Stromal cell of bone marrow (primary cell): Measurements from ENCODE around the gene HHAT.
"Not testable (repeated sequence)": the region's sequence is repeated elsewhere in the genome, so short reads cannot be mapped to it uniquely, and the experiment has no call there.

Experiments
- DNase-seq: peaks from one replicate; pipeline ENCODE4 v3.0.0-alpha.2; 2012; ENCODE audit warnings: low read depth

HHAT gene

DNA sequence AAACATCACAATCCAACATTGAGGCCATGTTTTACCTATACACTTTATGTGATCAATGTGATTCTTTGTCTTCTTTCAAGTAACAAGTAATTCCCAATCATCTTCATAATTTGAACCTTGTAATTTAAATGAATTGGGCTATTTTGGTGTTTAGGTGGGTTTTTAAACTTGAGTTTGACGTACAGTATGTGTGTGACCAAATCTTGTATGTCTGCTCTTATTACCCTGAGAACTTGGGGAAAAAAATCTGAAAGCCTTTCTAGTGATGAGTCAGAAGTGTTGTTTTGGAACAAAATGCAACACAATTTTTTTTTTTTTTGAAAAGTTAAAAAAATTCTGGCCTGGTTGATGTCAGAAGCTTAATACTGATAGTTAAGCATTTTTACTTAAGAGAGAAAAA lies 68.5 kb downstream of the HHAT start:
- DNase-seq: peak; percentile 41

DNA sequence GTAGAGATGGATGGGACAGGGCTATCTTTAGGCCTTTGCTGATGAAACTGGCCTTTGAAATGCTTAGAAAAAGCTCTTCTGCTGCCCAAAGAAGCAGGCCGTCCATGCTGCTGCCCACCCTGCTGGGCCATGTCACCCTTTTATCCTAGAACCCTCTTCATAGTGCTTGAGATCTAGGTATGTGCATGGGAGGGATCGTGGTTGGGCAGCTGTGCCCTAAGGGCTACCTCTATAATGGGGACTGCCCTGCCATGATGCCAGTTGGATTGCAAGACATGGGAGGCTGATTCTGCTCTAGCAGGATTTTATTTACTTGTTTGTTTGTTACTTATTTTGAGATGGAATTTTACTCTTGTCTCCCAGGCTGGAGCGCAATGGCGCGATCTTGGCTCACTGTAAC lies 69.0 kb downstream of the HHAT start:
- no peak for DNase-seq

DNA sequence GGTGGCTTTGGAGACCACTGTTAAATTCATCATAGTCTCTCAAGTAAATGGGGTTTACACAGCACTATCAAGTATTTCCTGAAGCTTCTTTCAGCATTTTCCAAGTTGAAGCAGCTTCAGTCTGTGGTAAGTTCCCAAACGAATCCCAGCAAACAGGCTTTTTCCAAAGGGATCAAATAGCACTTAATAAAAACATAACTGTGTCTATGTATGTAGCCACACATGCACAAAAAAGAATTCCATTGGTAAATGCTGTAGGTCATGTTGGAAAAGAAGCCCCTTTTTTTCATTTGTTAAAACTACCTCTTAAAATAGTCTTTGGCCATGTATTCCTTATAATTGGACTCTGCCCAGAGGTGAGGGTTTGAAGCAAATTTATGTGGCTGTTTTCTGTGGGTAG lies 69.8 kb downstream of the HHAT start:
- no peak for DNase-seq

GRCh38 chr1:210400043-210400840 lies 71.5 kb downstream of the HHAT start:
- DNase-seq: peak; percentile 41

- DNase-seq: no peak
Observed at GRCh38 chr1:210402560-210402959, 73.9 kb downstream of the HHAT start.

GRCh38 chr1:210405316-210405715 lies 76.6 kb downstream of the HHAT start:
- no peak for DNase-seq

DNA sequence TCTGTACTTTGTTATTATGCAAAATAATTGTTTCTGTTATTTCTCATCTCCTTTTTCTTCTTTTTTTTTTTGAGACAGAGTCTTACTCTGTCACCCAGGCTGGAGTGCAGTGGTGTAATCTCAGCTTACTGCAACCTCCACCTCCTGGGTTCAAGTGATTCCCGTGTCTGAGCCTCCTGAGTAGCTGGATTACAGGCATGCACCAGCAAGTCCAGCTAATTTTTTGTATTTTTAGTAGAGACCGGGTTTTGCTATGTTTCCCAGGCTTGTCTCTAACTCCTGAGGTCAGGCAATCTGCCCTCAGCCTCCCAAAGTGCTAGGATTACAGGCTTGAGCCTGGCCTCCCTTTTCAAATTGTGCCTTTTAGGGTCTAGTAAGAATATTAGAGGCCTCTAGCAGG lies 77.6 kb downstream of the HHAT start:
- DNase-seq: not testable (repeated sequence)

DNA sequence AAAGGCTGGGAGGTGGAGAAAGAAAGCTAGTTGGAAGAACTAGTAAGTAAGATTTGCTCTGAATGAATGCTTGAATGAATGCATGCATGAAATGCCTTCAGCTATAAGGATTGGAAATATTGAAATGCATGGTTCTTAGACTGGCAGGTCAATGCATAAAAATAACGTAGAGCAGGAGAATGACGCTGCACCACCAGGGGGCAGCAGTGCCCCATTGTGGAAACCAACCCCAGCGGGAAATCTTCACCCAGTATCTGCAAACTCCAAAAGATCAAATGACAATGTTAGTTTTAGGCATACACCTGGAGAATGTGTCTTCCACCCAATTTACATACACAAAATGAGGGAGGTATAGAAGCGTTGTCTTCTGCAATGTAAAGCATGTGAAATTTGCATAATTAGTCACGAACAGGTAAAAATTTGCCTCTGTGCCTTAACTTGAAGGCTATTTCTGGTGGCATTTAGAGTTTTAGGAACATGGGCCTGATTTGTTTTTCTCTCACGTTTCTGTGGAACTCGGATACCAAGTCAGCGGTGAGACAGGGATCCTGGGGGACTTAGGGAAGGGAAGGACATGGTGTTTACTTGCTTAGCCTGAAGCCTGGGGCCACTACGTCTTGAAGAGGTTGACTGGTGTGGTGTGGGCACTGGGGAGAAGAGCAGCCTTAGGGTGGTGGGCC lies 78.6 kb downstream of the HHAT start:
- no peak for DNase-seq

DNA sequence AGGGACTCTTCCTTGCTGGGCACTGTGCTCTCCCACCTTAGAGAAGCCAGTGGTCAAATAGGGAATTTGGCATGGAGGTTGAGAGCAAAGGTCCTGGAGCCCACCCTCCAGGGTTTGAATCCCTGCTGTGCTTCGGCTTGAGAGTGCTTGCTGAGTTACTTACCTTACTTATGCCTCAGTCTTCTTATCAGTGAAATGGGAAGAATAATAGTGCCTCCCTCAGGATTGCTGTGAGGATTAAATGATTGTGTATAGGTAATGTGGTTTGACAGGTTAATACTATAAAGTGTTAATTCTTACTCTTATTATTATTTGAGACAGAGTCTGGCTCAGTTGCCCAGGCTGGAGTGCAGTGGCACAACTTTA lies 79.2 kb downstream of the HHAT start:
- DNase-seq: no peak

- no peak for DNase-seq
Observed at GRCh38 chr1:210412240-210412639, 83.5 kb downstream of the HHAT start.

- no peak for DNase-seq
Observed at GRCh38 chr1:210413951-210414350, 85.2 kb downstream of the HHAT start.

GRCh38 chr1:210415846-210416448 lies 87.2 kb downstream of the HHAT start:
- DNase-seq: no peak

GRCh38 chr1:210416681-210417080 lies 88.0 kb downstream of the HHAT start:
- no peak for DNase-seq

- DNase-seq: no peak
Observed at GRCh38 chr1:210417881-210418280, 89.2 kb downstream of the HHAT start.

GRCh38 chr1:210418863-210419650 lies 90.4 kb downstream of the HHAT start:
- no peak for DNase-seq

DNA sequence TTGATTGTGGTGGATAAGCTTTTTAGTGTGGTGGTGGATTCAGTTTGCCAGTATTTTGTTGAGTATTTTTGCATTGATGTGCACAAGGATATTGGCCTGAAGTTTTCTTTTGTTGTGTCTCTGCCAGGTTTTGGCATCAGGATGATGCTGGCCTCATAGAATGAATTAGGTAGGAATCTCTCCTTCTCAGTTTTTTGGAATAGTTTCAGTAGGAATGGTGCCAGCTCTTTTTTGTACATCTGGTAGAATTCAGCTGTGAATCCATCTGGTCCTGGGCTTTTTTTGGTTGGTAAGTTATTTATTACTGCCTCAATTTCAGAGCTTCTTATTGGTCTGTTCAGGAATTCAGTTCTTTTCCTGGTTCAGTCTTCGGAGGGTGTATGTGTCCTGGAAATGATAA lies 98.0 kb downstream of the HHAT start:
- not testable (repeated sequence) for DNase-seq

- no peak for DNase-seq
Observed at GRCh38 chr1:210428696-210429095, 100.0 kb downstream of the HHAT start.

DNA sequence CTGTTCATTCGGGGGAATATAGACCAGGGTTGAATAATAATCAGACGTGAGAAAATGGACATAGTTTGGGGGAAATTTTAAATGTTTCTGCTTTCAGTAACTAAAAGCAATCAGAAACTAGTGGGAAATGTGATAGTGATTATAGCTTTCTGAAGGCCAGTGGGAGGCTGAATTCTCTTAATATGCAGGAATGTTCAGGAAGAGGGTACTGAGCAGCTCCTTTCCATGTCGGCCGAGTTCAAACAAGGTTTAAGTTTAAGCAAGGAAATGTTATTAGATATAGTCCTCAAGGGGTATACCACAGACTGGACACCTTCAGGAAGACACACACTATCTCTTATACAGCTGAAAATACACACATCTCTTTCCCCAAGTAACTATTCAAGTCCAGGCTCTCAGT lies 105.5 kb downstream of the HHAT start:
- no peak for DNase-seq

DNA sequence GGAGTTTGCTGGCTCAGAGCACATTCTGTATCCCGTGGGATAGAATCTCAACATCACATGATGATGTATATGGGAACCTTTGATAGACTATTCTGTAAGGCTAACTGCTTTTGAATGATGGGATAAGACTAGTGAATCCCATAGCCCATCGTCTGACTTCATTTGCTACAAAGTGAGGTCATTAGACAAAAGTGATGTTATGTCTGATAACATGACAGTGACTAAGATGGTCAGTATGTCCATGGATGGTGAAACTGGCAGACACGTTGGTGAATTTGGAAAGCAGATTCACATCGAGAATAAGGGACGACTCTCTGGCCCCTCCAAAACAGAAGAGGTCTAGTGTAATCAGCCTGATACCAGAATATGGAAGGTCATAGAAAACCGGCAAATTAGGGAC lies 108.4 kb downstream of the HHAT start:
- DNase-seq: no peak

- DNase-seq: no peak
Observed at GRCh38 chr1:210437781-210438180, 109.1 kb downstream of the HHAT start.

DNA sequence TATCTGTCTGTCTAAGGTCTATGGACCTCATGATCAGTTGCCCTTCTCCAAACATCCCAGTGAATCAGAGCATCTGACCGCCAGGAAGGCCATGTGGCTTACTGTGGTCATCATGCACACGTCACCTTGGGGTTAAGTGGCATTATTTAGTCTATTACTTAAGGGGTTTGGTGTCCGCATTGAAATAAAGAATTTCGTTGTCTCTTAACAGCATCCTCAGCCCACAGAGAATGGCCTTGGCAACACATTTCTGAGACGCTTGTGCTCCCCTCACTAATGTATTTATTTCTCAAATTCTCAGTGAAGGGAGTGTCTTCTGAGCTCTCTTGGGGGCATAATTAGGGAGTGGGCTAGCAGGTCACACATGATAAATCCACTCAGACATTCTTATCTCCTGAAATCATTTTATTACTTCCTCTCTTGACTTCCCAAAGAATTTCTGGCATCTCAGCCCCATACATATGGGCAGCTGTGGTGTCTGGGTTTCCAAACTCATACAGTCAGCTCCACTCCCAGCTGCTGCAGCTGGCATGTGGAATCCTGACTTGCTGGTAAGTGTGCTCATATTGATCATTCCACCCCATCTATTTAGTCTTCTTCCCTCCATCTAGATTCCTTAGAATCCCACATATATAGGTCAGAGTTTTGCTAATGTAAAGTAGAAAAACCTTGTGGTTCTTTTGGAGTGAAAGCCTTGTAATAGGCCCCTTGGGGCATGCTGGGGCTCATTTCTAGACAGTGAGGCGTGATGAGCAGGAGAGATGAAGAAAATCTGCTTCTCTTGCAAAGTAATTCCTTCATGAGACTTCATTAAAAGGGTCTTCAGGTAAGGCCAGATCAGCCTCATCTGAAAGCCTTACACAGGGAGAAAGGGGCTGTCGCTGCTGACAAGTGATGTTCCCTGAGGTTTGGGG lies 110.5 kb downstream of the HHAT start:
- peak; percentile 77 for DNase-seq
